ENCODE data around the gene RTN1. TPM values are rescaled to one million over a fixed set of nuclear protein-coding genes. Genes with fewer than 3 reads are reported as not detected.

RTN1 gene, protein sequence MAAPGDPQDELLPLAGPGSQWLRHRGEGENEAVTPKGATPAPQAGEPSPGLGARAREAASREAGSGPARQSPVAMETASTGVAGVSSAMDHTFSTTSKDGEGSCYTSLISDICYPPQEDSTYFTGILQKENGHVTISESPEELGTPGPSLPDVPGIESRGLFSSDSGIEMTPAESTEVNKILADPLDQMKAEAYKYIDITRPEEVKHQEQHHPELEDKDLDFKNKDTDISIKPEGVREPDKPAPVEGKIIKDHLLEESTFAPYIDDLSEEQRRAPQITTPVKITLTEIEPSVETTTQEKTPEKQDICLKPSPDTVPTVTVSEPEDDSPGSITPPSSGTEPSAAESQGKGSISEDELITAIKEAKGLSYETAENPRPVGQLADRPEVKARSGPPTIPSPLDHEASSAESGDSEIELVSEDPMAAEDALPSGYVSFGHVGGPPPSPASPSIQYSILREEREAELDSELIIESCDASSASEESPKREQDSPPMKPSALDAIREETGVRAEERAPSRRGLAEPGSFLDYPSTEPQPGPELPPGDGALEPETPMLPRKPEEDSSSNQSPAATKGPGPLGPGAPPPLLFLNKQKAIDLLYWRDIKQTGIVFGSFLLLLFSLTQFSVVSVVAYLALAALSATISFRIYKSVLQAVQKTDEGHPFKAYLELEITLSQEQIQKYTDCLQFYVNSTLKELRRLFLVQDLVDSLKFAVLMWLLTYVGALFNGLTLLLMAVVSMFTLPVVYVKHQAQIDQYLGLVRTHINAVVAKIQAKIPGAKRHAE
- total RNA-seq, result 1 to 10 TPM; 5.0 to 7.0 (median 5.7) TPM

DNA sequence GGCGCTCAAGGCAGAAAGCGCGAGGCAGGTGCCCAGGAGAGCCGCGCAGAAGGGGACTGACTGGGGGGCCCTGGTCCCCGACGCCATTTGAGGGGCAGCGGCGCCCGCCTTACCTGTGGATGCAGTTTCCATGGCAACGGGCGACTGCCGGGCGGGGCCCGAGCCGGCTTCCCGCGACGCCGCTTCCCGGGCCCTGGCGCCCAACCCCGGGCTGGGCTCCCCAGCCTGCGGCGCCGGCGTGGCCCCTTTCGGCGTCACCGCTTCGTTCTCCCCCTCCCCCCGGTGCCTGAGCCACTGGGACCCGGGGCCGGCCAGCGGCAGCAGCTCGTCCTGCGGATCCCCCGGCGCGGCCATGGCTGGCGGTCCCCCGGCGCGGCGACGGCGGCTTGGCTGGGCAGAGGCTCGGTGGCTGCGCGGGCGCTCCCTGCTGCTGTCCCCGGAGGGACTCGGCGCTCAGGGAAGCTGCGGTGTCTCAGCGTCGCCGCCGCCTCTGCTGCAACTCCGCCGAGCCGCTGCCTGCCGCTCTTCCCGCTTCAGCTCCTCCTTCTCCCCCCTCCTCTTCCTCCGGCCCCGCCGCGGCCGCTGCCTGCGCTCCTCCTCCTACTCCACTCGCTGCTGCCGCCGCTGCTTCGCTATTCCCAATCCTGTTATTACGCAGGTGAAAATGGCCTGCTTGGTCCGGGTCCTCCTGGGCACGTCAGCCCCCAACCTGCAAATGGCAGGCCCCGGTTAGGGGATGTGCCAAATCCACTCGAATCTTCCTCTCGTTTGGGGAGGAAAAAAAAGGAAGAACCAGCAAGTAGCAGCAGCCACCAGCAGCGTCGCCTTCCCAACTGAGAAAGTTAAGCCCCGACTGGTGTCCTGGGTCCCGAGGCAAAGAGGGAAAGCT lies at the start of gene RTN1:
Gene RTN1, minus strand, starts transcription at position 500 of the 889 bp plus-strand sequence. Its CDS starts 146 bp downstream, at position 354.
- no peaks in the 10 kb centered on the region for H3K9me3 ChIP-seq
- H3K27me3 ChIP-seq, result peaks cover 0 to 8% of the 10 kb centered on the region in 2 donors
- H3K4me3 ChIP-seq, result peak within 1 kb of the TSS; percentile 27 to 71 (median 50)
- peak within 1 kb of the TSS in 1 of 4 donors; percentile 29 for H3K27ac ChIP-seq
- DNase-seq, result peak in 2 of 3 donors; percentile 48 to 65
- TF ChIP-seq, protein P1, sequence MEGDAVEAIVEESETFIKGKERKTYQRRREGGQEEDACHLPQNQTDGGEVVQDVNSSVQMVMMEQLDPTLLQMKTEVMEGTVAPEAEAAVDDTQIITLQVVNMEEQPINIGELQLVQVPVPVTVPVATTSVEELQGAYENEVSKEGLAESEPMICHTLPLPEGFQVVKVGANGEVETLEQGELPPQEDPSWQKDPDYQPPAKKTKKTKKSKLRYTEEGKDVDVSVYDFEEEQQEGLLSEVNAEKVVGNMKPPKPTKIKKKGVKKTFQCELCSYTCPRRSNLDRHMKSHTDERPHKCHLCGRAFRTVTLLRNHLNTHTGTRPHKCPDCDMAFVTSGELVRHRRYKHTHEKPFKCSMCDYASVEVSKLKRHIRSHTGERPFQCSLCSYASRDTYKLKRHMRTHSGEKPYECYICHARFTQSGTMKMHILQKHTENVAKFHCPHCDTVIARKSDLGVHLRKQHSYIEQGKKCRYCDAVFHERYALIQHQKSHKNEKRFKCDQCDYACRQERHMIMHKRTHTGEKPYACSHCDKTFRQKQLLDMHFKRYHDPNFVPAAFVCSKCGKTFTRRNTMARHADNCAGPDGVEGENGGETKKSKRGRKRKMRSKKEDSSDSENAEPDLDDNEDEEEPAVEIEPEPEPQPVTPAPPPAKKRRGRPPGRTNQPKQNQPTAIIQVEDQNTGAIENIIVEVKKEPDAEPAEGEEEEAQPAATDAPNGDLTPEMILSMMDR (IDR thresholded peaks at IDR 0.05), result no peak
- no peak for TF ChIP-seq POLR2A (IDR thresholded peaks at IDR 0.05)
- H3K4me1 ChIP-seq, result peaks cover 0 to 13% (median 3%) of the 10 kb centered on the region in 4 donors
- no peaks in the 10 kb centered on the region for H3K36me3 ChIP-seq

DNA sequence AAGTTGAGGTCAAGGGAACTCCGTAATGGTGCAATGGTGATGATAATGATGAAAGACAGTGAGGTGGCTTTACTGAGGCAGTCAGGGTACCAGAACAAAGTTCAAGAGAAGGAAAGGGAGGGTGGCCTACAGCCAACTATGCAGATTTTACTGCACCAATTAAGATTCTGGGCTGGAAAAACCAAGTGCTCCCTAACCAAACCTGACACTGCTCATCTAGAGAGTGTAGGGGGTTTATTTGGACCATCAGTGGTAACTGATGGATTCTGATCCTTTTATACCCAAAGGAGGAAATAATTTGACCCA lies 49.8 kb upstream of the RTN1 start:
- Histone ChIP-seq H3K9me3 (no peaks in the 10 kb centered on the region), H3K36me3 (no peaks in the 10 kb centered on the region), H3K4me1 (peaks cover 0 to 11% (median 4%) of the 10 kb centered on the region in 4 donors), H3K27ac (no peak overlapping the region), H3K27me3 (no peaks in the 10 kb centered on the region), H3K4me3 (peak overlapping the region in 1 of 4 donors; percentile 57)
- TF ChIP-seq POLR2A (IDR thresholded peaks at IDR 0.05), result no peak
- TF ChIP-seq, protein P1 (IDR thresholded peaks at IDR 0.05), result no peak
- DNase-seq, result no peak

DNA sequence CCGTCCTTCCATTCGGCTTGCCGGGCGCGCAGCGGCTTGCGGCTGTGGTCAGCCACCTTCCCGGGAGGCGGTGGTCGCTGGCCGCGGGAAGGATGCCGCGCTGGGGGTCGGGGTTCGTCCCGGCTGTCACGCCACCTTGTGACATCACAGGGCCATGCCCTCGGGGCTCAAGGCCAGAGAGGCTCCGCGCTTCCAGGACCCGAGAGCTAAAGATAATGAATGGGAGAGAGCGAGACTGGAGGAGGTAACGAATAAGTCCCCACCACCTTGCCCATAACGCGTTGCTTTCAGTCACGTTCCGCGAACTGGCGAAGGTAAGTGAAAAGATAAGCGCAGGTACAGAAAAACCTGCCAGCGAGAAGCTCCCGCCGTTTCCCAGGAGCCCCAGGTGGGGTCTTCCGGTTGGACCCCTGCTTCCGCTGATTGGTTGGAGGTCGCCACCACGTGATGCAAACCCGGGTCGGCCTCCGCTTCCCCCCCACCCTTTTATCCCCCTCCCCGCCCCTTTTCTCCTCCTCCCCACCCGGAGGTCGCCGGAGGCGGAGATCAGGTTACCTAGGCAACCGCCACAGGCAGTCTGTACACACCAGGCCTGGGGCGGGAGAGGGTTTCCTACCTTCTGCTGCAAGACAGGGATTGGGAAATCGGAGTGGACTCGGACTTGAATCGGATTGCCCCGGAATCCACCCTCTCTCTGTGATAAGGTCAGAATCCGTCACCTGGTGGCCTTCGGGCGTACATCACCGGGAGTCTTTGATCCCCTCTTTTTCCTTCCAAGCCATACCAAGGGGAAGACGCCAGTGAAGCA lies 49.2 kb upstream of the RTN1 start, which contains the start of gene LRRC9:
Gene LRRC9, plus strand, starts transcription at position 575 of the 808 bp plus-strand sequence.
- Histone ChIP-seq H3K27me3 (no peaks in the 10 kb centered on the region), H3K4me1 (peaks cover 0 to 11% (median 4%) of the 10 kb centered on the region in 4 donors), H3K9me3 (no peaks in the 10 kb centered on the region), H3K27ac (peak within 1 kb of the TSS in 2 of 4 donors; percentile 12 to 51), H3K36me3 (no peaks in the 10 kb centered on the region), H3K4me3 (peak within 1 kb of the TSS; percentile 32 to 57 (median 45))
- DNase-seq, result peak in 2 of 3 donors; percentile 72 to 76
- TF ChIP-seq, protein P1 (IDR thresholded peaks at IDR 0.05), result peak in 3 of 6 experiments; percentile 6 to 39 (median 13)
- no peak for TF ChIP-seq POLR2A (IDR thresholded peaks at IDR 0.05)

DNA sequence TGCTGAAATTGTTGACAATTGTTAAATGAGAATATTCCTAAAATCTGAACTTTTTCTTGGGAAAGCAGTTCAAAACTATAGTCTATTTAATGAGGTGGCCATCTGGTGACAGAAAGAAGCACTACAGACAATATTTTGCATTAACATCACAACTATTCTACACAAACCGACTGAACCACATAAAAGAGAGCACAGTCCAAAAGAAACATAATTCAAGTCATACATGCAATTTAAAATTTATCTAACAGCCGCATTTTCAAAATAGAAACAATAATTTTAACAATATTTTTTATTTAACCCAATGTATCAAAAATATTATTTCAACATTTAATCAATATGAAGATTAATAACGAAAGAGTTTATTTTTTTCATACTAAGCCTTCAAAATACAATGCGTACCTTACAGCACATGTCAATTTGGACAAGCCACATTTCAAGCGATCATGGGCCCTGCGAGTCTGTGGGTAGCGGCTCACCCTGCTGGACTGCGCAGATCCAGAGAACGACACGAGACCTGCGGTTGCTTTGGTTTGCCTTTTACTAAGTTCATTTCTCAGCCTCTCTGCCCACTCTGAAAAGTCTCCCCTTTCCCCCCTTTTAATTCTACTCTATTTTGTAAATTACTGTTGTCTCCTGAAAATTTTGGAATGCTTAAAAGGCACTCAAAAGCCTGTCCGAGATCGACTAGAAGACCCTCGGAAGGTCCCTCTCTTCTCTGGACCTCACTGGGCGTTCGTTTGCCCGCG lies 48.4 kb upstream of the RTN1 start:
- peaks cover 0 to 11% (median 4%) of the 10 kb centered on the region in 4 donors for H3K4me1 ChIP-seq
- TF ChIP-seq, protein P1 (IDR thresholded peaks at IDR 0.05), result peak in 4 of 6 experiments; percentile 21 to 63 (median 59)
- no peak for TF ChIP-seq POLR2A (IDR thresholded peaks at IDR 0.05)
- H3K9me3 ChIP-seq, result no peaks in the 10 kb centered on the region
- no peak for DNase-seq
- H3K36me3 ChIP-seq, result no peaks in the 10 kb centered on the region
- H3K27me3 ChIP-seq, result no peaks in the 10 kb centered on the region
- peak overlapping the region; percentile 32 to 57 (median 45) for H3K4me3 ChIP-seq
- peak overlapping the region in 1 of 4 donors; percentile 51 for H3K27ac ChIP-seq

All from Peyer's patch (tissue), 4 donors.